Superior temporal gyrus (tissue), 1 donor: Measurements from ENCODE around the gene CAMTA1.
"Not testable (repeated sequence)": the region's sequence is repeated elsewhere in the genome, so short reads cannot be mapped to it uniquely, and the experiment has no call there.

Source experiments
- DNase-seq: peaks from one replicate; pipeline ENCODE4 v3.0.0-alpha.2; 2016; ENCODE audit errors: extremely low spot score

Gene CAMTA1

GRCh38 chr1:7586031-7586941 is 801.0 kb downstream of the CAMTA1 start:
- no peak for DNase-seq

GRCh38 chr1:7587108-7587772 is 802.0 kb downstream of the CAMTA1 start:
- no peak for DNase-seq

GRCh38 chr1:7587773-7588456 is 802.7 kb downstream of the CAMTA1 start:
- no peak for DNase-seq

GRCh38 chr1:7588457-7588827 is 803.2 kb downstream of the CAMTA1 start:
- no peak for DNase-seq

- no peak for DNase-seq
These were observed 804.0 kb downstream of the CAMTA1 start for GRCh38 chr1:7589080-7589735.

- DNase-seq, result no peak
These were observed 804.6 kb downstream of the CAMTA1 start for GRCh38 chr1:7589774-7590425.

- no peak for DNase-seq
These were observed 805.2 kb downstream of the CAMTA1 start for GRCh38 chr1:7590426-7590790.

- no peak for DNase-seq
These were observed 806.3 kb downstream of the CAMTA1 start for GRCh38 chr1:7591565-7591964.

- no peak for DNase-seq
These were observed 807.0 kb downstream of the CAMTA1 start for GRCh38 chr1:7592120-7592798.

GRCh38 chr1:7594002-7594713 is 808.9 kb downstream of the CAMTA1 start:
- no peak for DNase-seq

- DNase-seq, result no peak
These were observed 809.6 kb downstream of the CAMTA1 start for GRCh38 chr1:7594714-7595295.

- peak; percentile 21 for DNase-seq
These were observed 810.1 kb downstream of the CAMTA1 start for GRCh38 chr1:7595336-7595735.

- no peak for DNase-seq
These were observed 811.1 kb downstream of the CAMTA1 start for GRCh38 chr1:7596126-7596965.

- not testable (repeated sequence) for DNase-seq
These were observed 812.8 kb downstream of the CAMTA1 start for GRCh38 chr1:7598058-7598457.

GRCh38 chr1:7604906-7605305 is 819.7 kb downstream of the CAMTA1 start:
- not testable (repeated sequence) for DNase-seq

GRCh38 chr1:7606096-7606495 is 820.8 kb downstream of the CAMTA1 start:
- no peak for DNase-seq

GRCh38 chr1:7607097-7607496 is 821.8 kb downstream of the CAMTA1 start:
- no peak for DNase-seq

GRCh38 chr1:7608628-7609305 is 823.5 kb downstream of the CAMTA1 start:
- no peak for DNase-seq
